RWPE1 (cell line): ENCODE measurements around the gene HIVEP3.

Experiments used
- CTCF ChIA-PET: fragments of 350-600 bp; sonication (Branson Sonifier 250); formaldehyde crosslinking; extraction: SDS; loops from one replicate; lab custom pipeline; 2021; lab: Yijun Ruan, JAX
- POLR2A ChIA-PET: fragments of 400-600 bp; formaldehyde crosslinking; extraction: SDS; loops from one replicate; lab custom pipeline; 2020; ENCODE audit warnings: antibody characterized with exemption; ENCODE audit not compliant: low non-redundant PET; lab: Yijun Ruan, JAX
- DNase-seq: peaks from one replicate; pipeline ENCODE4 v3.0.0; 2012; ENCODE audit warnings: low spot score
- H3K27ac ChIP-seq: fragments of 450-650 bp; 2 replicates; pipeline ENCODE4 v1.5.1; 2017
- CTCF ChIP-seq: fragments of 450-650 bp; conservative IDR thresholded peaks from 2 replicates; pipeline ENCODE4 v1.5.1; 2017; ENCODE audit warnings: low read depth, mild to moderate bottlenecking

The HIVEP3 gene

GRCh38 chr1:41534181-41535076 is 384.3 kb downstream of the HIVEP3 start:
- ChIA-PET CTCF (no interaction called here), POLR2A (no interaction called here)
- no peak overlapping the region for H3K27ac ChIP-seq
- DNase-seq = no peak
- no peak for TF ChIP-seq CTCF

- DNase-seq = no peak
- ChIA-PET POLR2A (no interaction called here), CTCF (no interaction called here)
- TF ChIP-seq CTCF = no peak
- H3K27ac ChIP-seq = no peak overlapping the region
Observed at GRCh38 chr1:41533731-41534080, 385.0 kb downstream of the HIVEP3 start.

- TF ChIP-seq CTCF = no peak
- no peak overlapping the region for H3K27ac ChIP-seq
- ChIA-PET POLR2A (no interaction called here), CTCF (interaction anchor here (0.9 kb wide), 1 partner anchor 8 kb away, joined by 3 read pairs; no protein-coding TSS in a partner anchor)
- DNase-seq = no peak
Observed at GRCh38 chr1:41533016-41533730, 385.5 kb downstream of the HIVEP3 start.

GRCh38 chr1:41532206-41532975 is 386.3 kb downstream of the HIVEP3 start:
- POLR2A ChIA-PET = no interaction called here
- CTCF ChIA-PET = interaction anchor here (0.9 kb wide), 1 partner anchor 9 kb away, joined by 3 read pairs; no protein-coding TSS in a partner anchor
- no peak for DNase-seq
- no peak overlapping the region for H3K27ac ChIP-seq
- no peak for TF ChIP-seq CTCF

- POLR2A ChIA-PET = no interaction called here
- no peak for TF ChIP-seq CTCF
- CTCF ChIA-PET = no interaction called here
- DNase-seq = no peak
- H3K27ac ChIP-seq = no peak overlapping the region
Observed at GRCh38 chr1:41530411-41530810, 388.3 kb downstream of the HIVEP3 start.
